Mesenchymal stem cell (in vitro differentiated cells and primary cell): ENCODE measurements around the gene SPATA20.

Source experiments
- DNase-seq: peaks from one replicate; pipeline ENCODE4 v3.0.0-alpha.2; 2013
- H2AFZ ChIP-seq: one replicate; pipeline ENCODE4 v1.6.1; 2013; ENCODE audit warnings: low read depth, mild to moderate bottlenecking, control low read depth, inconsistent platforms, low read length, moderate library complexity
- H2AK5ac ChIP-seq: 2 replicates; pipeline ENCODE4 v1.6.1; 2013; ENCODE audit warnings: low read length, moderate library complexity, mild to moderate bottlenecking, inconsistent platforms; ENCODE audit not compliant: severe bottlenecking
- H2BK120ac ChIP-seq: one replicate; pipeline ENCODE4 v1.6.1; 2013; ENCODE audit warnings: low read depth, mild to moderate bottlenecking, inconsistent platforms, low read length, moderate library complexity
- H2BK12ac ChIP-seq, 2 experiments: one replicate each; pipeline ENCODE4 v1.6.1; 2013; ENCODE audit warnings: inconsistent platforms in 2 of 2, low read length in 2 of 2, mild to moderate bottlenecking in 2 of 2, moderate library complexity in 2 of 2, control low read depth in 1 of 2
- H2BK15ac ChIP-seq: one replicate; pipeline ENCODE4 v1.6.1; 2013; ENCODE audit warnings: mild to moderate bottlenecking, low read depth, inconsistent platforms; ENCODE audit not compliant: poor library complexity, severe bottlenecking
- H2BK5ac ChIP-seq: 2 replicates; pipeline ENCODE4 v1.6.1; 2013; ENCODE audit warnings: low read depth, mild to moderate bottlenecking, low read length, control low read depth, inconsistent platforms; ENCODE audit not compliant: poor library complexity, severe bottlenecking
- H3K14ac ChIP-seq, 2 experiments: one replicate each; pipeline ENCODE4 v1.6.1; 2013; ENCODE audit warnings: inconsistent platforms in 2 of 2, low read length in 2 of 2, control low read depth in 1 of 2, mild to moderate bottlenecking in 1 of 2, moderate library complexity in 1 of 2
- H3K18ac ChIP-seq, 2 experiments: one replicate each; pipeline ENCODE4 v1.6.1; 2013; ENCODE audit warnings: inconsistent platforms in 2 of 2, low read length in 2 of 2, control low read depth in 1 of 2, low read depth in 1 of 2, mild to moderate bottlenecking in 1 of 2
- H3K23ac ChIP-seq, 2 experiments: one replicate each; pipeline ENCODE4 v1.6.1; 2013; ENCODE audit warnings: inconsistent platforms in 2 of 2, low read length in 2 of 2, mild to moderate bottlenecking in 2 of 2, moderate library complexity in 2 of 2, control low read depth in 1 of 2
- H3K27ac ChIP-seq: 2 replicates; pipeline ENCODE4 v1.5.1; 2013; ENCODE audit warnings: mild to moderate bottlenecking, moderate library complexity, low read length, control low read depth, inconsistent platforms; ENCODE audit not compliant: poor library complexity, severe bottlenecking
- H3K27me3 ChIP-seq, 2 experiments: 2 replicates each; pipeline versions ENCODE4 v1.6.1 to v1.7.0; 2013; ENCODE audit warnings: low read length in 2 of 2, mild to moderate bottlenecking in 2 of 2, moderate library complexity in 2 of 2, control low read depth in 1 of 2, inconsistent platforms in 1 of 2; ENCODE audit not compliant: control insufficient read depth in 1 of 2, insufficient read depth in 1 of 2
- H3K36me3 ChIP-seq, 2 experiments: 2 replicates each; pipeline versions ENCODE4 v1.6.1 to v1.7.0; 2013; ENCODE audit warnings: low read length in 2 of 2, control low read depth in 1 of 2, inconsistent platforms in 1 of 2, low read depth in 1 of 2, mild to moderate bottlenecking in 1 of 2; ENCODE audit not compliant: insufficient read depth in 2 of 2, control insufficient read depth in 1 of 2
- H3K4ac ChIP-seq, 2 experiments: one replicate each; pipeline ENCODE4 v1.6.1; 2013; ENCODE audit warnings: inconsistent platforms in 2 of 2, low read length in 2 of 2, mild to moderate bottlenecking in 2 of 2, moderate library complexity in 2 of 2, control low read depth in 1 of 2, low read depth in 1 of 2
- H3K4me1 ChIP-seq: 2 replicates; pipeline ENCODE4 v1.6.1; 2013; ENCODE audit warnings: low read depth, low read length, control low read depth; ENCODE audit not compliant: control insufficient read depth, insufficient read depth
- H3K4me2 ChIP-seq: 2 replicates; pipeline ENCODE4 v1.6.1; 2013; ENCODE audit warnings: low read length, mild to moderate bottlenecking, inconsistent platforms; ENCODE audit not compliant: poor library complexity, severe bottlenecking
- H3K4me3 ChIP-seq, 2 experiments: 2 replicates each; pipeline versions ENCODE4 v1.5.1 to v1.7.0; 2013; ENCODE audit warnings: low read length in 2 of 2, mild to moderate bottlenecking in 2 of 2, control low read depth in 1 of 2, low read depth in 1 of 2; ENCODE audit not compliant: insufficient read depth in 1 of 2
- H3K79me1 ChIP-seq: replicated peaks from 2 replicates; pipeline ENCODE4 v1.6.1; 2013; ENCODE audit warnings: mild to moderate bottlenecking, control low read depth, low read length, inconsistent platforms; ENCODE audit not compliant: poor library complexity, severe bottlenecking
- H3K9ac ChIP-seq: 2 replicates; pipeline ENCODE4 v1.7.0; 2013; ENCODE audit warnings: mild to moderate bottlenecking, low read length, moderate library complexity
- H3K9me3 ChIP-seq: 2 replicates; pipeline ENCODE4 v1.7.0; 2013; ENCODE audit warnings: mild to moderate bottlenecking, low read length; ENCODE audit not compliant: control insufficient read depth
- H4K8ac ChIP-seq: one replicate; pipeline ENCODE4 v1.6.1; 2013; ENCODE audit warnings: inconsistent platforms, mild to moderate bottlenecking, low read length, moderate library complexity
- H4K91ac ChIP-seq: one replicate; pipeline ENCODE4 v1.6.1; 2013; ENCODE audit warnings: mild to moderate bottlenecking, low read length, inconsistent platforms
- WGBS: methylation state at CpG from one replicate; pipeline ENCODE4 v1.1.7; 2013; ENCODE audit warnings: mixed read lengths; 5-methylcytosine and 5-hydroxymethylcytosine counted together

SPATA20 gene

DNA sequence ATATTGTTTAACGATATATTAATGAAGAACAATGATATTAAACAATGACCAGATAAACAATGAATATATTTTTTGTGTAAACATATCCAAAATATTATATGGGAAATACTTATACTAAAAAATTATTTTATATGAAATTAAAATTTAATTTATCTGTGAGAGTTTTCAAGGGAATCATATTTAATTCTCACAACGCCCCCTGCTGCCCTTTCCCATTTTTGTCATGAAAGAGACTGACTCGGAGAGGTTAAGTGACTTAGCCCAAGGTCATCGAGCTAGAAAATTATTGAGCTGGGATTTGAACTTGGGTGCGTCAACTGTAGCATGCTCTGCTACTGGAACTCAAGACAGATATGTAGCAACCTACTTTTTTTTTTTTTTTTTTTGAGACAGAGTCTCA lies 45.9 kb upstream of the SPATA20 start:
- Histone ChIP-seq H3K4ac (no peak overlapping the region), H3K27me3 (peaks cover 0 to under 1% of the 10 kb centered on the region in 2 experiments), H3K27ac (no peak overlapping the region), H2BK5ac (no peak overlapping the region), H2AFZ (no peak overlapping the region), H3K36me3 (no peaks in the 10 kb centered on the region), H3K4me2 (no peak overlapping the region), H3K4me1 (peaks cover 12% of the 10 kb centered on the region), H3K9ac (no peak overlapping the region), H3K79me1 (no peaks in the 10 kb centered on the region), H4K8ac (no peak overlapping the region), H3K14ac (no peak overlapping the region), H3K23ac (no peak overlapping the region), H2AK5ac (no peak overlapping the region), H2BK120ac (no peak overlapping the region), H3K4me3 (no peak overlapping the region), H4K91ac (no peak overlapping the region), H2BK15ac (no peak overlapping the region), H3K9me3 (no peaks in the 10 kb centered on the region), H2BK12ac (no peak overlapping the region), H3K18ac (no peak overlapping the region)
- no peak for DNase-seq
- 61% methylated on average over 3 of the region's 5 CpGs for WGBS

GRCh38 chr17:50502301-50502990 lies 44.5 kb upstream of the SPATA20 start:
- H3K18ac ChIP-seq: no peak overlapping the region
- H3K4me2 ChIP-seq: no peak overlapping the region
- no peak overlapping the region for H2BK5ac ChIP-seq
- no peak for DNase-seq
- H3K27me3 ChIP-seq: peaks cover 0 to 4% of the 10 kb centered on the region in 2 experiments
- peaks cover 12% of the 10 kb centered on the region for H3K4me1 ChIP-seq
- H3K36me3 ChIP-seq: no peaks in the 10 kb centered on the region
- no peak overlapping the region for H4K8ac ChIP-seq
- no peak overlapping the region for H2AK5ac ChIP-seq
- no peak overlapping the region for H3K27ac ChIP-seq
- H2BK120ac ChIP-seq: no peak overlapping the region
- no peaks in the 10 kb centered on the region for H3K79me1 ChIP-seq
- no peak overlapping the region for H2AFZ ChIP-seq
- H3K9me3 ChIP-seq: no peaks in the 10 kb centered on the region
- 94% methylated on average over 9 of the region's 9 CpGs for WGBS
- H2BK15ac ChIP-seq: no peak overlapping the region
- H3K14ac ChIP-seq: no peak overlapping the region
- no peak overlapping the region for H3K4ac ChIP-seq
- no peak overlapping the region for H3K9ac ChIP-seq
- no peak overlapping the region for H4K91ac ChIP-seq
- no peak overlapping the region for H3K4me3 ChIP-seq
- no peak overlapping the region for H2BK12ac ChIP-seq
- no peak overlapping the region for H3K23ac ChIP-seq

DNA sequence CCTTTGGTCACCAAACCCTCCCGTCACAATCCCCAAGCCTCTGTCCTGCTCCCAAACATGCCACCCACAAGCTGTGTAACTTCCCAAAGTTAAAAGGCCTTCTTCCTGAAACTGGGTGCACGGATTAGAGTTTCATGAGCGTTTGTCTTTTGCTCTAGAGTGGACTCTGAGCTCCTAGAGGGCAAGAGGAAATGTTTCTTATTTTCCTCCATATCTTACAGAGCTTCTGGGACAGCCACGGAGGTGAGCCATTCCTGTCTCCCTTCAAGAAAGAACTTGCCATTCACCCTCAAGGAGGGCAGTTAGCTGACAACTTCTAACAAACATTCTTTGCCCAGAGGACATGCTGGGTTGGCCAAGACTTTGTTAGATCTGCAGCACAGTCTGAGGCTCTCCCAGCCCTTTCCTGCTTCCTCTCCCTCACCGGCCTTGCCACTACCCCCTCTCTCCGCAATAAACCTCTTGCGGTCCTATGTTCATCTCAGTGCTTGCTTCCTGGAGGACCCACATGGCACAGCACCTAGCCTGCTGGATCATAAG lies 41.3 kb upstream of the SPATA20 start:
- H3K27ac ChIP-seq: no peak overlapping the region

DNA sequence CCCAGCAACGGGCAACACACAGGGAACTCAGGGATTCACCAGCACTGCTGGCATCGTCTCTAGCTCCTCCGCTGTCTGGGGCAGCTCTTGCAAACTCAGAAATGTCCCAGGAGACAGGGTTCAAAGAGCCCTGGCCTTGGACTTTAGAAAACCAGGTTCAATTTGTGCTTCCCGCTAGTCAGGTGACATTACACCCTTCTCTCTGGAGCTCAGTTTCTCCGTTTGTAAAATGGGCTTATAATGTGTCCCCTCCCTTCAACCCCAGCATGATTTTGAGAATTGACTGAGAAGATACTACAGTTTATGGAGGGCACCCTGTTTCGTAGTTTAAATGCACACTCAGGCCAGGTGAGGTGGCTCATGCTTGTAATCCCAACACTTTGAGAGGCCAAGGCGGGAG lies 40.7 kb upstream of the SPATA20 start:
- Histone ChIP-seq H3K36me3 (no peaks in the 10 kb centered on the region), H2BK15ac (no peak overlapping the region), H3K4me2 (no peak overlapping the region), H3K9ac (no peak overlapping the region), H4K8ac (no peak overlapping the region), H3K9me3 (no peaks in the 10 kb centered on the region), H3K4me1 (peaks cover 27% of the 10 kb centered on the region), H3K14ac (no peak overlapping the region), H2BK120ac (no peak overlapping the region), H3K4ac (no peak overlapping the region), H2BK12ac (peak overlapping the region in 1 of 2 experiments; percentile 26), H2BK5ac (no peak overlapping the region), H3K27me3 (peaks cover 0 to 4% of the 10 kb centered on the region in 2 experiments), H3K23ac (no peak overlapping the region), H3K79me1 (no peaks in the 10 kb centered on the region), H2AK5ac (no peak overlapping the region), H4K91ac (no peak overlapping the region), H2AFZ (no peak overlapping the region), H3K18ac (no peak overlapping the region), H3K27ac (no peak overlapping the region), H3K4me3 (no peak overlapping the region)
- WGBS: 89% methylated on average over 7 of the region's 7 CpGs
- DNase-seq: no peak

More for the DNA sequence above, 41.3 kb upstream of the SPATA20 start:
- H3K14ac ChIP-seq: no peak overlapping the region
- H2BK15ac ChIP-seq: no peak overlapping the region
- H3K4me1 ChIP-seq: peaks cover 25% of the 10 kb centered on the region
- H3K9ac ChIP-seq: no peak overlapping the region
- H3K18ac ChIP-seq: no peak overlapping the region
- no peak overlapping the region for H4K91ac ChIP-seq
- H3K36me3 ChIP-seq: no peaks in the 10 kb centered on the region
- H2AK5ac ChIP-seq: no peak overlapping the region
- H2AFZ ChIP-seq: no peak overlapping the region
- no peak overlapping the region for H2BK5ac ChIP-seq
- no peak overlapping the region for H4K8ac ChIP-seq
- H3K4me2 ChIP-seq: no peak overlapping the region
- H3K4me3 ChIP-seq: no peak overlapping the region
- no peak overlapping the region for H3K4ac ChIP-seq
- DNase-seq: no peak
- H3K23ac ChIP-seq: no peak overlapping the region
- H3K27me3 ChIP-seq: peaks cover 0 to 4% of the 10 kb centered on the region in 2 experiments
- no peaks in the 10 kb centered on the region for H3K9me3 ChIP-seq
- 78% methylated on average over 7 of the region's 7 CpGs for WGBS
- no peak overlapping the region for H2BK120ac ChIP-seq
- no peaks in the 10 kb centered on the region for H3K79me1 ChIP-seq
- no peak overlapping the region for H2BK12ac ChIP-seq
